Measurements from ENCODE around the gene CORT. TPM values are rescaled to one million over a fixed set of nuclear protein-coding genes. Genes with fewer than 3 reads are reported as not detected.
A peak's percentile ranks its signal among the peaks of the same experiment; 100 is the strongest.

Gene CORT
- polyA plus RNA-seq, 2 donors = 0.18 to 0.20 TPM

DNA sequence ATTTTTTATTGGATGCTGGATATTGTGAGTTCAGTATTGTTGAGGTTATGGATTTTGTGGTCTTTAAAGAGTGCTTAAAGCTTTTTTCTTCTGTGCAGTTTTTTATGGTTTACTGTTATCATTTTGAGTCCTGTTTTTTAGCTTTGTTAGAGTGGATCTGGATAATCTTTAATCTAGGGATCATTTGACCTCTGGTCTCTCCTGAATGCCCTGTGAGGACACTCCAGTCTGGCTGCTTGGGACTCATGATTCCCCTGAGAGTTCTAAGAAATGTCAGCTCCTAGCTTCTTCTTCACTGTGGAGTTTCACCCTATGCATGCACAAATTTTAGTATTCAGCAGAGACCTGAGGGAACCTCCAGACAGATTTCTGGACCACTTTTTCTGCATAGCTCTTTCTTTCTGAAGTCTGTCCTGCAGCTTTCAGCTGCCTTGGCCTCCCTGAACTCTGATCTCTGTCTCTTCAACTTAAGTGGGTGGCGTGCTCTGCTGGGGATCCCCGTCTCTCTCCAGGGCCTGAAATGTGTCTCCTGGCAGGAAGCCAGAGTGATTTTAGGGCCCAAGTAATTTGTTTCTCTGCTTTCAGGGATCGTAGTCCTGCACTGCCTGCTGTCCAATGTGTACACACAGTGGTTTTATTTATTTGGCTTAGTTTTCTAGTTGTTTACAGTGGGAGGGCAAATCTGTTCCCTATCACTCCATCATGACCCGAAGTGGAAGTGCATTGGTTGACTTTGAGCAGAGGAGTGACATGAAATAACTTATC, 39.6 kb downstream of the CORT start:
- Histone ChIP-seq H3K4me3 (ENCODE audit: low read depth in 1 of 2, low read length in 2 of 2) (no peak overlapping the region), H3K9me3 (ENCODE audit: control insufficient read depth in 2 of 2, insufficient read depth in 1 of 2, low read depth in 1 of 2, low read length in 1 of 2) (no peaks in the 10 kb centered on the region), H3K27ac (ENCODE audit: low read depth in 2 of 2, low read length in 1 of 2) (no peak overlapping the region), H3K4me1 (ENCODE audit: control insufficient read depth in 2 of 2, insufficient read depth in 2 of 2, low read length in 1 of 2) (no peaks in the 10 kb centered on the region), H3K27me3 (ENCODE audit: control insufficient read depth in 1 of 2, insufficient read depth in 2 of 2, low read length in 2 of 2) (no peaks in the 10 kb centered on the region), H3K36me3 (ENCODE audit: control insufficient read depth in 2 of 2, insufficient read depth in 2 of 2, low read length in 1 of 2) (peaks cover 0 to 2% of the 10 kb centered on the region in 2 donors)
- 38 to 57% methylated on average over 4 of the region's 4 CpGs for WGBS, 2 donors

- H3K27ac ChIP-seq (ENCODE audit: low read depth in 2 of 2, low read length in 1 of 2) = no peak overlapping the region
- H3K4me1 ChIP-seq (ENCODE audit: control insufficient read depth in 2 of 2, insufficient read depth in 2 of 2, low read length in 1 of 2) = peaks cover 0 to 3% of the 10 kb centered on the region in 2 donors
- H3K9me3 ChIP-seq (ENCODE audit: control insufficient read depth in 2 of 2, insufficient read depth in 1 of 2, low read depth in 1 of 2, low read length in 1 of 2) = no peaks in the 10 kb centered on the region
- H3K36me3 ChIP-seq (ENCODE audit: control insufficient read depth in 2 of 2, insufficient read depth in 2 of 2, low read length in 1 of 2) = no peaks in the 10 kb centered on the region
- no peak overlapping the region for H3K4me3 ChIP-seq (ENCODE audit: low read depth in 1 of 2, low read length in 2 of 2)
- 78 to 83% methylated on average over 12 of the region's 12 CpGs for WGBS, 2 donors
- no peaks in the 10 kb centered on the region for H3K27me3 ChIP-seq (ENCODE audit: control insufficient read depth in 1 of 2, insufficient read depth in 2 of 2, low read length in 2 of 2)
Observed at GRCh38 chr1:10490286-10490970, 40.6 kb downstream of the CORT start.

DNA sequence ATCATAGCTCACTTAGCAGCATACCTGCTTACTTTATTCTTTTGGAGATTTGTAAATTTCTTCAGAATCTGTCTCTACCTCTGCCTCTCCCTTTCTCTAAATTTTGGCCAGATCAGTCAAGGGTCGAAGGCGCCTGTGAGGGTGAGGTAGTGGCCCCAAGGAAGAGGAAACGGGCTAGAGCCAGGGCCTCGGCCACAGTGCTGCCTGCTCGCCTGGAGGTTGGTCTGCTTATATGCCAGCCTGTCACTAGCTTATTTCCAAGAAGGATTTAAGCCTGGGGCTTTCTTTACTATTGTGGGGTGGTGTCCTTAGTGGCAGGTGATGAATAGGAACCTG, 44.6 kb downstream of the CORT start:
- Histone ChIP-seq H3K27ac (ENCODE audit: low read depth in 2 of 2, low read length in 1 of 2) (peak overlapping the region in 1 of 2 donors; percentile 42), H3K4me3 (ENCODE audit: low read depth in 1 of 2, low read length in 2 of 2) (no peak overlapping the region), H3K36me3 (ENCODE audit: control insufficient read depth in 2 of 2, insufficient read depth in 2 of 2, low read length in 1 of 2) (peaks cover 0 to 3% of the 10 kb centered on the region in 2 donors), H3K27me3 (ENCODE audit: control insufficient read depth in 1 of 2, insufficient read depth in 2 of 2, low read length in 2 of 2) (no peaks in the 10 kb centered on the region), H3K4me1 (ENCODE audit: control insufficient read depth in 2 of 2, insufficient read depth in 2 of 2, low read length in 1 of 2) (peaks cover 3 to 5% of the 10 kb centered on the region in 2 donors), H3K9me3 (ENCODE audit: control insufficient read depth in 2 of 2, insufficient read depth in 1 of 2, low read depth in 1 of 2, low read length in 1 of 2) (no peaks in the 10 kb centered on the region)
- WGBS, 2 donors = 66 to 73% methylated on average over 5 of the region's 5 CpGs

DNA sequence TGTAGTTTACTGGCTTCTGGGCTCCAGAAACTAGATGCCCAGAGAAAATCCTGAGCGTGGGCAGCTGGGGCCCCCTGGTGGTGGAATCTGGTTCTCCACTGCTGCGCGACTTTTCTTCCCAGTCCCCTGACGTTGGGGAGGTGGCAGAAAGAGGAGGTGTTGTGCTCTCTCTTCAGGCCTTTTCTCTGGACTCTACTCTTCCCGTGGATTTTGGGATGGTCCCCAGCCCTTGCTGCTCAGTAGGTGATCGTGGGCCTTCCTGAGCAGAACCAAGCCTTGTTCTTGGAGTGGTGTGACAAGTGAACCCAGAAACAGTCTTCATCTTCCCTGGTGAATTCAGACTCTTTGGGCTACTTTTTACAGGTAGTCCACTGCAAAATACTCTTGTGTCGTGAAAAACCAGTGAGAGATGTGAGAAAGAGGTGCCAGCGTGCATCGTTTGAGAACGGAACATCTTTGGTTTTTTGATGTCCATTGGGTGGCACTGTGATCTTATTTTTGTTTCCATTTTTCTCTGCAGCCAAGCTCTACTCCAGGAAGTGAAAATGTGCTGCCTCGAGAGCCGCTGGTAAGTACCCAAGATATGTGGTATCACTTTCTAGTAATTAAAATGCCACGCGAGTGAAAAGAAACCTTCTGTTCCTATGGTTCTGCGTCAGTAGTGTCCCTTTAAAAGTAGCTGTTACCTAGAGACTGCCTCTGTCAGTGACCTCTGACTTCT, 45.1 kb downstream of the CORT start:
- Histone ChIP-seq H3K9me3 (ENCODE audit: control insufficient read depth in 2 of 2, insufficient read depth in 1 of 2, low read depth in 1 of 2, low read length in 1 of 2) (no peaks in the 10 kb centered on the region), H3K27me3 (ENCODE audit: control insufficient read depth in 1 of 2, insufficient read depth in 2 of 2, low read length in 2 of 2) (no peaks in the 10 kb centered on the region), H3K4me3 (ENCODE audit: low read depth in 1 of 2, low read length in 2 of 2) (peak overlapping the region in 1 of 2 donors; percentile 20), H3K27ac (ENCODE audit: low read depth in 2 of 2, low read length in 1 of 2) (peak overlapping the region; percentile 94 to 96), H3K36me3 (ENCODE audit: control insufficient read depth in 2 of 2, insufficient read depth in 2 of 2, low read length in 1 of 2) (peaks cover 0 to 3% of the 10 kb centered on the region in 2 donors), H3K4me1 (ENCODE audit: control insufficient read depth in 2 of 2, insufficient read depth in 2 of 2, low read length in 1 of 2) (peaks cover 3 to 5% of the 10 kb centered on the region in 2 donors)
- WGBS, 2 donors = 2 to 3% methylated on average over 15 of the region's 15 CpGs

- 45 to 53% methylated on average over 10 of the region's 10 CpGs for WGBS, 2 donors
- Histone ChIP-seq H3K36me3 (ENCODE audit: control insufficient read depth in 2 of 2, insufficient read depth in 2 of 2, low read length in 1 of 2) (peaks cover 0 to 3% of the 10 kb centered on the region in 2 donors), H3K4me1 (ENCODE audit: control insufficient read depth in 2 of 2, insufficient read depth in 2 of 2, low read length in 1 of 2) (peaks cover 3 to 5% of the 10 kb centered on the region in 2 donors), H3K4me3 (ENCODE audit: low read depth in 1 of 2, low read length in 2 of 2) (no peak overlapping the region), H3K27me3 (ENCODE audit: control insufficient read depth in 1 of 2, insufficient read depth in 2 of 2, low read length in 2 of 2) (no peaks in the 10 kb centered on the region), H3K27ac (ENCODE audit: low read depth in 2 of 2, low read length in 1 of 2) (peak overlapping the region; percentile 94 to 96), H3K9me3 (ENCODE audit: control insufficient read depth in 2 of 2, insufficient read depth in 1 of 2, low read depth in 1 of 2, low read length in 1 of 2) (no peaks in the 10 kb centered on the region)
Observed at GRCh38 chr1:10495475-10495817, 45.6 kb downstream of the CORT start.

DNA sequence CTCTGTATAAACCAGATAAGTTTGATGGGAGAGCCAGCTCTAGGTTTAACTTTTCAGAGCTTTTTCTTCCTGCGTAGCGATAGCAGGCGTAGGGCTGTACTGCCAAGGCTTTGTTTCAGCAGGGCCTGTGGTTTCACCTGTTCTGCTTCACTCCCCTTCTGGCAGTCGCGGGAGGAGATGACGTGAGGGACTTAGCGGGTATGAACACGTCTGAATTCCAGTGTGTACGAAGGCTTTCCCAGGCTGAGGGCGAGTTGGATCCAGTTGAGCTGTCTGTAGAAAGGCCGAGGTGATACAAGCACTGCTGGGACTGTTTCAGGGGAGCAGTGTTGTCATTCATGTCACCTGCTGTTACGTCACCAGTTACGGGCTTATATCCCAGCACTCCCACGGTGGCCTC, 46.1 kb downstream of the CORT start:
- Histone ChIP-seq H3K36me3 (ENCODE audit: control insufficient read depth in 2 of 2, insufficient read depth in 2 of 2, low read length in 1 of 2) (peaks cover 0 to 3% of the 10 kb centered on the region in 2 donors), H3K4me3 (ENCODE audit: low read depth in 1 of 2, low read length in 2 of 2) (no peak overlapping the region), H3K9me3 (ENCODE audit: control insufficient read depth in 2 of 2, insufficient read depth in 1 of 2, low read depth in 1 of 2, low read length in 1 of 2) (no peaks in the 10 kb centered on the region), H3K27me3 (ENCODE audit: control insufficient read depth in 1 of 2, insufficient read depth in 2 of 2, low read length in 2 of 2) (no peaks in the 10 kb centered on the region), H3K4me1 (ENCODE audit: control insufficient read depth in 2 of 2, insufficient read depth in 2 of 2, low read length in 1 of 2) (peaks cover 3 to 5% of the 10 kb centered on the region in 2 donors), H3K27ac (ENCODE audit: low read depth in 2 of 2, low read length in 1 of 2) (peak overlapping the region; percentile 96 to 97)
- WGBS, 2 donors = 52 to 70% methylated on average over 14 of the region's 14 CpGs

GRCh38 chr1:10497109-10497508, 47.3 kb downstream of the CORT start:
- no peaks in the 10 kb centered on the region for H3K27me3 ChIP-seq (ENCODE audit: control insufficient read depth in 1 of 2, insufficient read depth in 2 of 2, low read length in 2 of 2)
- peaks cover 3 to 5% of the 10 kb centered on the region in 2 donors for H3K4me1 ChIP-seq (ENCODE audit: control insufficient read depth in 2 of 2, insufficient read depth in 2 of 2, low read length in 1 of 2)
- H3K27ac ChIP-seq (ENCODE audit: low read depth in 2 of 2, low read length in 1 of 2) = no peak overlapping the region
- WGBS, 2 donors = 80 to 83% methylated on average over 7 of the region's 7 CpGs
- H3K36me3 ChIP-seq (ENCODE audit: control insufficient read depth in 2 of 2, insufficient read depth in 2 of 2, low read length in 1 of 2) = peaks cover 0 to 3% of the 10 kb centered on the region in 2 donors
- H3K4me3 ChIP-seq (ENCODE audit: low read depth in 1 of 2, low read length in 2 of 2) = no peak overlapping the region
- H3K9me3 ChIP-seq (ENCODE audit: control insufficient read depth in 2 of 2, insufficient read depth in 1 of 2, low read depth in 1 of 2, low read length in 1 of 2) = no peaks in the 10 kb centered on the region

DNA sequence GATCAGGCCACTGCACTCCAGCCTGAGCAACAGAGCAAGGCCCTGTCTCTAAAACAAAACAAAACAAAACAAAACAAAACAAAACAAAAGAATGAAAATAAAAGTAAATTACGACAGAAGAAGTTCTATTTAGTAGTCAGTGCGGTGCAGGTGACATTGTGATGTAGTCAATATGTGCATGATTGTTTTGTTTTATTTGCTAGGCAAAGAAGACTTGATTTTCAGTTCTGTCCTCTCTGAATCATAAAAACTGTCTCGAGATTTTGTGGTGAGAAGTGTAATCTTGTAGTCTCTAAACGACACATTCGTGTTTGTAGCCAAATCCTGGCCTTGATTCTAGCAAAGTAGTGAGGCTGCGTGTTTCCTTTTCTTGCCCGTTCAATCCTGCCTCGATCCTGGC, 48.4 kb downstream of the CORT start:
- 74 to 80% methylated on average over 8 of the region's 8 CpGs for WGBS, 2 donors
- no peak overlapping the region for H3K27ac ChIP-seq (ENCODE audit: low read depth in 2 of 2, low read length in 1 of 2)
- H3K9me3 ChIP-seq (ENCODE audit: control insufficient read depth in 2 of 2, insufficient read depth in 1 of 2, low read depth in 1 of 2, low read length in 1 of 2) = no peaks in the 10 kb centered on the region
- H3K36me3 ChIP-seq (ENCODE audit: control insufficient read depth in 2 of 2, insufficient read depth in 2 of 2, low read length in 1 of 2) = peaks cover 0 to 3% of the 10 kb centered on the region in 2 donors
- no peaks in the 10 kb centered on the region for H3K27me3 ChIP-seq (ENCODE audit: control insufficient read depth in 1 of 2, insufficient read depth in 2 of 2, low read length in 2 of 2)
- H3K4me1 ChIP-seq (ENCODE audit: control insufficient read depth in 2 of 2, insufficient read depth in 2 of 2, low read length in 1 of 2) = peaks cover 3 to 5% of the 10 kb centered on the region in 2 donors
- H3K4me3 ChIP-seq (ENCODE audit: low read depth in 1 of 2, low read length in 2 of 2) = no peak overlapping the region

All from esophagus (tissue), 2 donors.